ENCODE data around the gene ZNF439.
"Not testable (repeated sequence)": the region's sequence is repeated elsewhere in the genome, so short reads cannot be mapped to it uniquely, and the experiment has no call there.

Gene ZNF439

DNA sequence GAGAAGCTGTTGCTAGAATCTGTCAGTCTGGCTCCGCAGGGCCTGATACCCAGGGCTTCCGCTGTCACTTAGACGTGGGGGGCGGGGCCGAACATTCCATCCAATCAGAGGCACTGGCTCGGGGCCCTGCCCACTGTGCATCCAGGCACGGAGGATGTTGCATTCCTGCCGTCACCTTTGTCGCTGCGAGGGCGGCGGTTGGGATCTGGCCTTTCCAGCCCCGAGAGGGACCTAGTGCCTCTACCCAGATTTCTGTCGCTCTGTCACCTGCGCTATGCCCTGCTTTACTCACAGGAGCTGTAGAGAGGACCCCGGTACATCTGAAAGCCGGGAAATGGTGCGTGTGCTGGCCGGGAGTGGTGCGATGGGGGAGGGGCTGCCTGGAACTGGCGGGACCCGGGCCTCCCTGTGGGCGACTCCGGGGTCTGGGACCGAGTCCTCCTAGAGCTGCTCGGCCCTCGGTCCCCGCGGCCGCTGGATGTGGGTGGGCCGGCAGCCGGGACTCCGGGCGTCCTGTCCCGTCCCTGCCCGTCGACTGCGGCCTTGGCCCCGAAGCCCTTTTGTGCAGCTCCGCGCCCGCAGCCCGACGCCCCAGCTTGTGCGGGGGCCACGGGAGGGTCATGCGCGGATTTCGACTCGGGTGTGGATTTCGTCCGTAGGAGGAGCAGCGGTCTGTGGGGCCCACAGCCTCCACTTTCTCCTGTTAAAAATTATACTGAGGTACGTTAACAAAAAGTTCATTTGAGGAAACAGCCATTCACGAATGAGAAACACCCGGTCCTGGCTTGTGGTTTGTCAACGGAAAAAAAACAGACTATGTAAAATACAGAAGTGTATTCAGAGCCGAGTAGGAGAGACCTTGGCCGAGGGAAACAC, at the start of gene ZNF439:
TSS of gene ZNF439 (plus strand) at position 133 of the 876 bp plus-strand sequence. CDS start at position 275, 142 bp downstream.
- peak; percentile 81 for DNase-seq

- no peak for DNase-seq
Observed at GRCh38 chr19:11806354-11807098, 42.0 kb upstream of the ZNF439 start.

- no peak for DNase-seq
Observed at GRCh38 chr19:11807099-11807380, 41.5 kb upstream of the ZNF439 start.

- no peak for DNase-seq
Observed at GRCh38 chr19:11813703-11814028, 34.9 kb upstream of the ZNF439 start.

DNA sequence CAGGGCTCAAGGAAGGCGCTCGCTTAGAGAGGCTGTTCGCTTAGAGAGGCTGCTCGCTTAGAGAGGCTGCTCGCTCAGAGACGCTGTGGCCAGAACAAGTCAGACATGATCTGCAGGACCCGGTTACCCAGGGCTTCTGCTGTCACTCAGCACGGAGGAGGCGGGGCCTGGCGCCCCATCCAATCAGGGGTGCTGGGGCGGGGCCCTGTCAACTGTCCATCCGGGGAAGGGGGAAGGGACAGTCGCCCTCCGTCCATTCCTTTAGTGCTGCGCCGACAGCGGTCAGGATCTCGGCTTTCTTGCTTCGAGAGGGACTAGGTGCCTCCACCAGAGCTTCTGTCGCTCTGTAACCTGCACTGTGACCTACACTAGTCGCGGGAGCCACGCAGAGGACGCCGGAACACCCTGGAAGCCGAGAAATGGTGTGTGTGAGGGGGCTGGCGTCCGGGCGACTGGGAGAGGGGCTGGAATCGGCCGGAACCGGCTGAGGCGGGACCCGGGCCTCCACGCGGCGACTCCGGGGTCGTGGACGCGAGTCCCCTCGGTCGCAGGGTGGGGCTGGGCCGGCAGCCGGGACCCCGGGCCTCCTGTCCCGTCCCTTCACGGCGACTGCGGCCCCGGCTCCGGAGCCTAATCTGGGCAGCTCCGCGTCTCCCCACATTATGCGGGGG, 34.4 kb upstream of the ZNF439 start, which contains the start of gene ZNF440:
TSS of gene ZNF440 (plus strand) at position 245 of the 671 bp plus-strand sequence. CDS start at position 420, 175 bp downstream.
- DNase-seq: peak; percentile 86

DNA sequence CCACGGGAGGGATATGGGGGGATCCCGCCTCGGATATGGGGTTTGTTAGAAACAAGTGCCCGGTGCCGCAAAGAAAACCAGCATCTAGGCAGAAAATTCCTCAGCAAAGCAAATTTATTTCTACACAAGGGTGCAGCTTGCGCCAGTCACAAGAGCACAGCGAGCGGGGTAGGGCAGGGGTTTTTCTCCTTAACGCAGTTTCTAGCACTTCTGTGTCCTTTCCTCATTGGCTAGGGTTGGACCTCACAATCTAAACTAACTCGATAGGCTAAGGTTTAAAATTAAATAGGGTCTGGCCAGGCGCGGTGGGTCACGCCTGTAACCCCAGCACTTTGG, 33.9 kb upstream of the ZNF439 start:
- no peak for DNase-seq

GRCh38 chr19:11821474-11822109, 26.9 kb upstream of the ZNF439 start:
- DNase-seq: no peak

GRCh38 chr19:11828957-11829876, 19.3 kb upstream of the ZNF439 start:
- DNase-seq: not testable (repeated sequence)

DNA sequence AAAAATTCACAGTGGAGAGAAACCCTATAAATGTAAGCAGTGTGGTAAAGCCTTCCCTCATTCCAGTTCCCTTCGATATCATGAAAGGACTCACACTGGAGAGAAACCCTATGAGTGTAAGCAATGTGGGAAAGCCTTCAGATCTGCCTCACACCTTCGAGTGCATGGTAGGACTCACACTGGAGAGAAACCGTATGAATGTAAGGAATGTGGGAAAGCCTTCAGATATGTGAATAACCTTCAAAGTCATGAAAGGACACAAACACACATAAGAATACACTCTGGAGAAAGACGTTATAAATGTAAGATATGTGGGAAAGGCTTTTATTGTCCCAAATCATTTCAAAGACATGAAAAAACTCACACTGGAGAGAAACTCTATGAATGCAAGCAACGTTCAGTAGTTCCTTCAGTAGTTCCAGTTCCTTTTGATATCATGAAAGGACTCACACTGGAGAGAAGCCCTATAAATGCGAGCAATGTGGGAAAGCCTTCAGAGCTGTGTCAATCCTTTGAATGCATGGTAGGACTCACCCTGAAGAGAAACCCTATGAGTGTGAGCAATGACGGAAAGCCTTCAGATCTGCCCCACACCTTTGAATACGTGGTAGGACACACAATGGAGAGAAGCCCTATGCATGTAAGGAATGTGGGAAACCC, 16.1 kb upstream of the ZNF439 start:
- DNase-seq: no peak

GRCh38 chr19:11833541-11833940, 15.0 kb upstream of the ZNF439 start:
- no peak for DNase-seq

DNA sequence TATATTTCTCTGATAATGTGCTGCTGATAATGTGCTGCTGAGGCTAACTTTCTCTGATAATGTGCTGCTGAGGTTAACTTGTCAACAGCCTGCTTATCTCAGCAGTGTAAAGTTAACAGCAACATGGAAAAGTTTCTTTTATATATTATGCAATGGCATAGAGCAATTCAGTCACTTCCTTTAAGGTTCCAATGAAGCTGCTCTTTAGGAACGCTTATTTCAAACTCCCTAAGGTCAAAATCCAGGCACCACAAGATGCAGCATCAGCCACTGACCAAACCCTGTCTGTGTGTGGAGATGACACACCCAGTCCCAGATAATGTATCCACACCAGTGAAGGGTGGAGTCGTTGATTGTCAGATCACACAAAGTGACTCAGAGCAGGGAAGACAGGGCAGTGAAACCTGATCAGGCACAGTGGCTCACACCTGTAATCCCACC, 12.9 kb upstream of the ZNF439 start:
- DNase-seq: not testable (repeated sequence)

GRCh38 chr19:11843722-11844121, 4.8 kb upstream of the ZNF439 start:
- no peak for DNase-seq

- DNase-seq: not testable (repeated sequence)
Observed at GRCh38 chr19:11847615-11848014, 911 bp upstream of the ZNF439 start.

DNA sequence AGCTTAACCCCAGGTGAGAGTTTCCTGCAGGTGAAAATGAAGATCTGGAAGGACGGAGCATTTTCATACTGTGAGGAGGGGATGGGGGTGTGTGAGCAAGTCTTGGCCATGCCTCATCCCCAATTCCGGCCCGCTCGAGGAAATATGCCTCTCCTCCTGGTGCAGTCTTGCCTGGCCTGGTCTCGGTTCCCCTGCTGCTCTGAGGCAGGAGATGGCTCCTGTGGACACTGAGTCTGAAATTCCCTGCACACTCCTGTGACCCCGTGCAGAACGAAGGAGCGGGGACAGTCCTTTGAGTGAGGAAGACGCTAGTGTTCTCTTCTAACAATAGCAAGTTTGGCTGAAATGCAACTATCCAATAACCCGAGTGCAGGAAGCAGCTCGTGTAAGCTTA, 329 bp upstream of the ZNF439 start:
- DNase-seq: no peak

- DNase-seq: not testable (repeated sequence)
Observed at GRCh38 chr19:11850289-11850688, 1.8 kb downstream of the ZNF439 start.

- no peak for DNase-seq
Observed at GRCh38 chr19:11853358-11853757, 4.8 kb downstream of the ZNF439 start.

DNA sequence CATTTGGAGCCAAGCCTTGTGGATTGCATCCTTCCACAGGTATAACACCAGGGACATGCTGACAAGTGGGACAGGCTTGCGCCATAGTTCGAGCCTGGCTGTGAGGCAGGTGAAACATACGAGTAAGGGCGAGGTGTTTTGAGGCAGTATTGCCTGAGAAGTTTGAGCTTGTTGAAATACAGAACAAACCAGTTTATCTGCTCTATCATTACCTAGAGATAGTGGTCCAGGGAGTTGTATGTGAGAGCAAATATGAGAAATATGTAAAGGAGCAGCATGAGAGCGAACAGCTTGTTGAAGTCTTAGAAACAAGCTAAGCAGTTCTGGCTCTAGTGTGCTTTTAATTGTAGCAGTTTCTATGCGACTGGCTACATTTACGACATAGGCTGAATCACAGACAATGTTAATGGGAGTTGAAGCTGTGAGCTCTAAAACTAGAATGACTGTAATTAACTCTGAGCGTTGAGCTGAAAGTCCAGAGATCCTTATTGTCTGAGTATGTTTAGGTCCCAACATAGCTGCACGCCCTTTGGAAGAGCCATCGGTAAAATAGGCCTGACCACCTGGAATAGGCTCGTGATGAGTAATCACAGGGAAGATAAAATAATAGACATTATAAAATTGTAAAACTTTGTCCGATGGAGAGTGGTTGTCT, 8.2 kb downstream of the ZNF439 start:
- no peak for DNase-seq

GRCh38 chr19:11860721-11861120, 12.2 kb downstream of the ZNF439 start:
- no peak for DNase-seq

GRCh38 chr19:11861301-11861700, 12.8 kb downstream of the ZNF439 start:
- DNase-seq: no peak

DNA sequence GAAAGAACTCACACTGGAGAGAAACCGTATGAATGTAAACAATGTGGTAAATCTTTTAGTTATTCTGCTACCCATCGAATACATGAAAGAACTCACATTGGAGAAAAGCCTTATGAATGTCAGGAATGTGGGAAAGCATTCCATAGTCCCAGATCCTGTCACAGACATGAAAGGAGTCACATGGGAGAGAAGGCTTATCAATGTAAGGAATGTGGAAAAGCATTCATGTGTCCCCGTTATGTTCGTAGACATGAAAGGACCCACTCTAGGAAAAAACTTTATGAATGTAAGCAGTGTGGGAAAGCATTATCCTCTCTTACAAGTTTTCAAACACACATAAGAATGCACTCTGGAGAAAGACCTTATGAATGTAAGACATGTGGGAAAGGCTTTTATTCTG, 19.2 kb downstream of the ZNF439 start:
- not testable (repeated sequence) for DNase-seq

- no peak for DNase-seq
Observed at GRCh38 chr19:11868188-11868587, 19.7 kb downstream of the ZNF439 start.

All from NCI-H2029 (cell line).